HG02610 (cell line): ENCODE data around the gene ZFAND6.
"Not testable (repeated sequence)": the region's sequence is repeated elsewhere in the genome, so short reads cannot be mapped to it uniquely, and the experiment has no call there.

Source experiments
- ATAC-seq: cut with Tn5 transposase; IDR thresholded peaks from one replicate; pipeline ENCODE4 v1.9.1; 2021; ENCODE audit warnings: mild to moderate bottlenecking, moderate library complexity; ENCODE audit not compliant: unreplicated experiment

The ZFAND6 gene

DNA sequence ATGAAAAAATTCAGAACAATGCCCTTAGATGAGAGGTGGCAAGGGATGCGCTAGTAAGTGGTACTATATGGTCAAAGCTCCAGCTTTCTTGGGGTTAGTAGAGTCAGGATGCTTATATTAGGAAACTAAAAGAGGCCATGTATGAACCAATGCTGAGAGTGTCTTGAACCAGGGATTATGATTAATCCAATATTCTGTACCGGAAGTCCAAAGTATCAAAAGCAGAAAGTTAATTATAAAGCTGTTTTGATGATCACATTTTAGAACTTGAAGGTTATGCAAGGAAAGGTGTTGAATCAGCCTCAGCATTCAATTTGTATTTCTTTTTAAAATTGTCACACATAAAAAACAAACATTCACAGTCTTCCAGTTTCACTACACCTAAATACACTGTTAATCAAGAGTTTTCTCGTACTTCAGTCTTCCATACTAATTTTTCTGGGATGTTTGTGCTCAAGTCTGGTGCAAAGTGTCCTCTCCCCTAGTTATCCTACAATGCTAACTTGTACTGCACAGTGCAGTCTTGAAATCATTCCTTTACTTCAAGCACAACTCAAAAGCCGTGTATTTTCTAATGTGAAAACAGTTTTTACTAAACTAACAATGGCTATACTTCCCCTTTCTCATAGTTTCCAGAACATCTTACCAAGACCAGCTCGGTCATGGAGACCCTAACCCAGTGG lies 82.6 kb downstream of the ZFAND6 start:
- no peak for ATAC-seq

DNA sequence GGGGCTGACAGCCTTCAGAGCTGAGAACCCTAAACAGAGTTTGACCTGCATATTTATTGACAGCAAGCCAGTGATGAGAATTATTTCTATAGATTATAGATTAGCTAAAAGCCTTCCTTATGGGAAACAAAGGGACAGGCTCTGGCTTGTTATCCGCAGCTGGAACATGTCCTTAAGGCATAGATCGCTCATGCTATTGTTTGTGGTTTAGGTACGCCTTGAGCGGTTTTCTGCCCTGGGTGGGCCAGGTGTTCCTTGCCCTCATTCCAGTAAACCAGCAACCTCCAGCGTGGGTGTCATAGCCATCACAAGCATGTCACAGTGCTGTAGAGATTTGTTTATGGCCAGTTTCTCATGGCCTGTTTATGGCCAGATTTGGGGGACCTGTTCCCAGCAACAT lies 83.2 kb downstream of the ZFAND6 start:
- ATAC-seq, result no peak

DNA sequence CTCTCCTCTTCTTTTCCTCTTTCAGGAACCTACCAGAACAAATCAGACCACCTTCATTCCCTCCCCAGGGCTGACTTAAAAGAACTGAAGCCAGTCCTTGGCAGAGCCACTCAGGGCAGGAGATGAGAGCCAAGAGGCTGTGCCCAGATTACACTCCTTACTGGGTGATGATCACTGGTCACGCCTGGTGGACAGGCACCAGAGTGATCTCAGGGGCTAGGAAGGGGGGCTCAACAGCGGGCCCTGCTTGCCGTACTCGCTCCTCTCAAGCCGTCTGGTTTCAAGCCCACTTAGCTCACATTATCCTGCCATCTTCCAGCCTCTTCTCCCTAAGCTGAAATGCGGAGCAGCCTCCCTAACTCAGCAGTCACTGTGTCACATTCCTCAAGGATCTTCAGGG lies 91.7 kb downstream of the ZFAND6 start:
- no peak for ATAC-seq

DNA sequence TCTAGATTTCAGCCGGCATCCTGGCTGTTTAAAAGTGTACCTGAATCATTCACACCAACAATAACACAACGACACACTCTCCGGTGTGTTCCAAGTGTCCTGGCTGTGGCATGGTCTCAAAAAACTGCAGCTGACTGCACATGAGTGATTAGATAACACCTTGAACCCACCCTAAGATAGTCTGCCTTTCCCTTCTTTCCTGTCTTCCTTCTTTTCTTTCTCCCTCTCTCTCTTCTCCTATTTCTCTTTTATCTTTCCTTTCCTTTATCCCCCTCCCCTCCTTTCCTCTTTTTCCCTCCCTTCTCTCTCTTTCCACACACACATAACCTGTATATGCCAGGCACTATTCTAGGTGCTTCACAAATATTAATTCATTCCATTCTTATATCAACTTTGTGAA lies 92.1 kb downstream of the ZFAND6 start:
- ATAC-seq, result no peak

DNA sequence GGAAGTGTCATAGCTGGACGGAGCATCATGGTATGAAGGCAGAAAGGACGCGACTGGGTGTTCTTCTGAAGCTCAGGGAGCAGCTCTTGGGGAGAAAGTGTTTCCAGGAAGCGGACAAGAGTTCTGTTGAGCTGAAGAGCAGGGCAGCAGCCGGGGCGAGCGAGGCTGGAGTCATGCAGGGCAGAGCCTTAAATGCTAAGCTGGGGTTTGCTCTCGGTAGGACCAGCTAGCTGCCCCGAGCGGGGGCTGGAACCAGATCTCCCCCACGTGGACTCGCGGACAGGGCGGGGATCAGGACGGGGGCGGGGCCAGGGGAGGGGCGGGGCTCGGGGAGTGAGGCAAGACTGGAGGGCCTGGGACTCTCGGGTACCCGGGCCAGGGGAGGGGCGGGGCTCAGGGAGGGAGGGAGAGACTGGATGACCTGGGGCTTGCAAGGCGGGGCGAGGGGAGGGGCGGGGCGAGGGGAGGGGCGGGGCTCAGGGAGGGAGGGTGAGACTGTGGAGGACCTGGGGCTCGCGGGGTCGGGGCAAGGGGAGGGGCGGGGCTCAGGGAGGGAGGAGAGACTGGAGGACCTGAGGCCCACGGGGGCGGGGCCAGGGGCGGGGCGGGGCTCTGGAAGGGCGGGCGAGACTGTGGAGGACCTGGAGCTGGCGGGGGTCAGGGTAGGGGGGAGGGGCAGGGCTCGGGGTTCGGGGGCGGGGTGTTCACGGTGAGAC lies 92.9 kb downstream of the ZFAND6 start:
- ATAC-seq, result peak; percentile 52

DNA sequence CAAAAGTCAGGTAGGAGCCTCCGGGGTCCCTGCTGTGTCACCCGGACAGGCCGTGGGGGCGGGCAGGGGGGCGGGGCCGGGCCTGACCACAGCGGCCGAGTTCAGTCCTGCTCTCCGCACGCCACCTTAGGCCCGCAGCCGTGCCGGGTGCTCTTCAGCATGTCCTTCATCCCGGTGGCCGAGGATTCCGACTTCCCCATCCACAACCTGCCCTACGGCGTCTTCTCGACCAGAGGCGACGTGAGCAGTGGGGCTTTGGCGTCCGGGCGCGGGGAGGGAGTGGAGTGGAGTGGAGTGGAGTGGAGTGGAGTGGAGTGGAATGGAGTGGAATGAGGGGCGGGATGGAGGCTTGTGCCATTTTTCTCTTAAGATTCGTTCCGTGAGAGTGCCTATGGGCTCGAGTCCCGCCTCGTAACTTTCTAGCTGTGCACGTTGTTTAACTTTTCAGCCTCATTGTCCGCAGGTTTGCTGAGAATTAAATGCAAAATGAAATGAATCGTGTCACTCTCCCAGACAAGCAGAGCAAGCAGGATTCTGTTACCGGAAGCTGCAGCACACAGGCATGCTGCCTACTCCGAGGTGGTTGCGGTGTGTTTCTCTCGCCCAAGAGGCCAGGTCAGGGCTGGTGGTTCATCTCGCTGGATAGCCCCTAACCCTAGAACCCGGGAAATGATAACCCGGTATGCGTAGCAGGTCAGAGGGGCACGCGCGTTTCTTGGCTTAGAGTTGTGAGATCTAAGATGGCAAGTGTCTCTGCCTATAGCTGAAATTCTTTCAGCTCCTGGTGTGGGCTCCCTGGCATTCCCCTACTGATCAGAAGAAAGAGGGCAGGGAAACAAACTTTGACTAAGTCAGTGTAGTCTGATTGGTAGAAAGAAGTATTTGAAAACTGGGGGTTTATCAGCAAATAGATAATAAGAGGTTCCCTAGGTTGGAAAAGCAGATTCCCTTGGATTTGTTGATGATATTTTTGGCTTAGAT lies 93.7 kb downstream of the ZFAND6 start, which contains the start of gene FAH:
FAH (plus strand) TSS at position 104 of the 981 bp plus-strand sequence; CDS start at position 160, 56 bp downstream.
- ATAC-seq, result peak; percentile 35

DNA sequence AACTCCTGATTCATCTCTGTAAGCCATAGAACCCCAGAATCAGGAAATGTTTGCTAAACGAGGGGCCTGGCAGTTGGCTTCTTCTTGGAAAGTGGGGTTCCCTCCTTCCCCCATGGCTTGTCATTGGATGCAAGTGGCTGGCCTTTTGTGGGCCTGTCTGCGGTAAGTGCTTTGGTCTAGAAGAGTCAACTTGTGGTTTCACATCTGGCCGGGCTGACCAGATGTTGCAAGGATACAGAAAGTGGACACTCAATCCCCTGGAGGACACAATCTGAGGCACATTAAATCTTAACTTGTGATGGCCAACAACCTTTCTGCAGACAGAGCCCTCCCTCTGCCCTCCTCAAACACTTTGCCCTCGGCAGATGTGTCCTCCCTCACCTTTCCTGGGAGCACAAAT lies 94.4 kb downstream of the ZFAND6 start:
- ATAC-seq, result no peak

DNA sequence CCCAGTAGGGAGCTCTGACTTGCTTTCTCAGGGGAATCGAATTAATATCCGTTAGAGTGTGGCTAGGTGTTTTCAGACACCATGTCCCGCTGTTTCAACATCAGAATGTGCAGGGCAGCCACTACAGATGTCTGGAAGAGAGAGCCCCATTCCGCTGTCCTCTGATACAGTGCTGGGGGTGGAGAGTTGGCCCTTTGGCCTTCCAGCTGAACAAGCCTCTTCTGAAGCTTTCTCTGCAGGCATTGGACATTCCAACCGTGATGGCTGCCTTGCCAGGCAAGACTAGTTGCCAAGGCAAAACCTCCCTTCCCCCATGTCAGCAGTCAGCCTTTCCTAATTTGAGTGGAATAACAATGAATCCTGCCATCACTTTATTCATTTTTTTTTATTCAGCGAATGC lies 94.9 kb downstream of the ZFAND6 start:
- no peak for ATAC-seq

DNA sequence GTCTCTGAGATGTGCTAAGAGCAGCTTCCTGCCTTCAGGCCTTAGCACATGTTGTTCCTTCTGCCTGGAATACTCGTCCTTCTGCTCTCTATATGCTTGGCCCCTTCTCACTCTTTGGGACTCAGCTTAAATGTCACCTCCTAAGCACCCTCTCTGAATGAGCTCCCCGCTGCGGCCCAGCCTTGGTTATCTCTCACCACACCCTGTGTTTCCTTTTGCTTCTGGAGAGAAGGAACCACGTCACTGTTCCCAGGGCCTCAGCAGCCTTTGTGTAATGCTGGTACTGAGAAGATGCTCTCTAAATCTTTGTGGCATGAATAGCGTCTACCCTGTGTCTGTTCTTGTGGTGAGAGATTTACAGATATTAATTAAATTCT lies 95.5 kb downstream of the ZFAND6 start:
- no peak for ATAC-seq

DNA sequence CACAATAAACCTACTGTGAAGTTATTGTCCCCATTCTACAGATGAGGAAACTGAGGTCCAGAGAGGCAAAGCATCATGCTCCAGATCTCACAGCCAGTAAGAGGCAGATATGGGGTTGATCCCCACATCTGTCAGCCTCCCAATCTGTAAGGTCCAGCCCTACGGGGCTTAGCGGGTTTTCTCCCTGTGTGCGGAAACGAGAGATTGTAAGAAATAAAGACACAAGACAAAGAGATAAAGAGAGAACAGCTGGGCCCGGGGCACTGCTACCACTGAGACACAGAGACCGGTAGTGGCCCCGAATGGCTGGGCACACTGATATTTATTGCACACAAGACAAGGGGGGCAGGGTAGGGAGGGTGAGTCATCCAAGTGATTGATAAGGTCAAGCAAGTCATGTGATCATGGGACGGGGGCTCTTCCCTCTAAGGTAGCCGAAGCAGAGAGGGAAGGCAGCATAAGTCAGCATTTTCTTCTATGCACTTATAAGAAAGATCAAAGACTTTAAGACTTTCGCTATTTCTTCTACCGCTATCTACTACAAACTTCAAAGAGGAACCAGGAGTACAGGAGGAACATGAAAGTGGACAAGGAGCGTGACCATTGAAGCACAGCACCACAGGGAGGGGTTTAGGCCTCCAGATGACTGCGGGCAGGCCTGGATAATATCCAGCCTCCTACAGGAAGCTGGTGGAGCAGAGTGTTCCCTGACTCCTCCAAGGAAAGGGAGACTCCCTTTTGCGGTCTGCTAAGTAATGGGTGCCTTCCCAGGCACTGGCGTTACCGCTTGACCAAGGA lies 96.1 kb downstream of the ZFAND6 start:
- not testable (repeated sequence) for ATAC-seq

DNA sequence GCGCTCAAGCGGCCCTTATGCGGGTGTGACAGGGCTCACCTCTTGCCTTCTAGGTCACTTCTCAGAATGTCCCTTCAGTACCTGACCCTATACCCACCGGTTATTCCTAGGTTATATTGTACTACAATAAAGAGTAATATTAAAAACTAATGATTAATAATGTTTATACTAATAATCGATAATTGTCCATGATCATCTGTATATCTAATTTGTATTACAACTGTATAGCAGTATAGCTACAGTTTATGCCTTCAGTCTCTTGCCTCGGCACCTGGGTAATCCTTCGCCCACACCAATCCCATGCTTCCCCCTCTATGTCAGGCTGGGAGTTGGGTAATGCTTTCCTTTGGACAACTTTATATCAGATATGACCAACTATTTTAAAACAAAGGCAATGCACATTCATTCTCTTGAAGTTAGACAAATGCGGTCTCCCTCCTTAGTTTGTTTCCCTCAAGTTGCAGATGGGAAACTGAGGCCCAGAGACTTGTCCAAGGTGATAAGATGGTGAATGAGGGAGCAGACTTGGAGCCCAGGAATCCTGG lies 96.8 kb downstream of the ZFAND6 start:
- no peak for ATAC-seq

DNA sequence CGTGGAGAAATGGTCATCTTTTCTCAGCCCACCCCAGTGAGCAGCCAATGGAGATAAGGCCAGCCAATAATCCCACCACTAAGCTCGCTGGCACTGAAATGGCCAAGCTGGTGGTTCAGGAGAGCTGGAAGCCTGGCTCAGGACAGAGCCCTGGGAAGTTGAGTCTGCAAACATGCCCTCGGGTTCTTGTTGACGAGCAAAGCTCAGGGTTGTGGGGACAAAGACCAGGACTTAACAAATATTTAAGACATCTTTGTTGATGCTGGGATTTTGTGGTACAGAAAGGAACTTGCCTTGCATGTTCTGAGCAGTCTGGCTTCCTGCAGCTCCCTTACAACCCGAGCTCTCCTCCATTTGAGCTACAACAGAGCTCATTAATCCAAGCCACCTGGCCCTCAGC lies 97.7 kb downstream of the ZFAND6 start:
- ATAC-seq, result no peak

DNA sequence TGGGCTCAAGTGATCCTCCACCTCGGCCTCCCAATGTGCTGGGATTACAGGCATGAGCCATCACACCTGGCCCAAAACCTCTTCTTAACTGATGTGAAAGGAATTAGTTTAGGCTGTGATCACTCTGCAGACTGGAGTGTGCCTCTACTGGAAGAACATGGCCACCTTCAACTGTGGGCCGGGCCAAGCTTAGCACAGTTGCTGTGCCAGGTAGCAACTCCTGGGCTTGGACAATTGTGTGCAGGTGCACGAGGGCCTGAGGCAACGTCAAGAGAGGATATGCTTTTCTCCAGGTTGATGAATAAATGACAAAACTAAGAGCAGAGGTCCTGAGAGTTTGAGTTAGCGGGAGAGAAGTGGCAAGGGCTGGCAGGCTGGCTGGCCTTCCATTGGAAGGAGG lies 99.8 kb downstream of the ZFAND6 start:
- no peak for ATAC-seq

DNA sequence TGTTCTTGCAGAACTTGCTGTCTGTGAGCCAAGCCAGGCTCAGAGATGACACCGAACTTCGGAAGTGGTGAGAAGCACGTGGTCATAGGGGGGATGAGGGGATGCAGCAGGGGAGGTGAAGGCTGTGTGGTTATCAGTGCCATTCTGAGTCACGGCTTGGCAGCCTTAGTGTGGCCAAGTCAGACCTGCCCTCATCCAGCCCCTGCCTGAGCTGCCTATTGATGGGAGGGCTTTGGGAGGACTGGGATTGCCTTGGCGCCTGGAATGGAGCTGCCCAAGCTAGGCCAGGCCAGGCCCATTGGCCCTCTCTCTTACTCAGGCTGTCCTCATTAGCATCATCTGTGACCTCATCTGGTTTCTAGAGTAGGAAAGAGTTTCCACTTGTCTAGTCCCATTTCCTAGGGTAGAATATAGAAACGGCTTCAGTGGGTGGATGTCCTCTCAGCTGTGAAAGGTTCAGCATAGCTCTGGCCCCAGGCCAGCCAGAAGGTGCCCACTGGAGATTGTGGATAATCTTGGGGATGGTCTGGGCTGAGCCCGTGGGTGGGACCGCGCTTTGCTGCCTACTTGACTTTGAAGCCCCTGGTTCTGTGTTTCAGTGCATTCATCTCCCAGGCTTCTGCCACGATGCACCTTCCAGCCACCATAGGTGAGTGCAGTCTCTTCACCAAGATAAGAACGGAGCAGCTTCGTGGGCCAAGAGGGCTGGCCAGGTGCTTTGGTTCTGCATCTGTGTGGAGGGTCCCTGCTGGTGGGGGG lies 100.5 kb downstream of the ZFAND6 start:
- no peak for ATAC-seq

DNA sequence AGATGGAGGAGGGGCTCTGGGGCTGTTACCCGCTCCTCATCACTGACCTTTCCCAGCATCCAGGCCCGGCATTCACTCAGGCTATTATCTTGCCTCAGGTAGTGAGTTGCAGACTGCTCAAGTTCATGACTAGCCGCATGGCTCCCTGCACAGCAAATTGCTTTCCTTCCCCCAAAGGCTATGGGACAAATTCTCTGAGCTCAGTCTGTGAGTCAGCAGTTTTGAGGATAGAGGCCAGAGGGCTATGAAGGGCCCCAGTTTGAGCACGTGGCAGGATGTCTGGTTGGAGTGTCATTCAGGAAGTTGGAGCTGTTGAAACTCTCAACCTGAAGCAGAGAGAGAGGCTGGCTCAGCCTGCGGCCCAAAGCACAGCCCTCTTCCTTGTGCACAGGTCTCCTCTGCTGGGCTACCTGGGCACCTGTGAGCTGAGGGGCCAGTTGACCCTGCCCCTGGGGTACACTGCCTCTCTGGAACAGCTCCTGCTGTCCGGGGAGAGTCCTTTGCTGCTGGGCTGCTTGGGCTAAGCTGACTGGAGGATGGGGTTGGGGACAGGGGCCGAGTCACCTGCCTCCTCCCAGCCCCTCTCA lies 101.2 kb downstream of the ZFAND6 start:
- peak; percentile 67 for ATAC-seq

DNA sequence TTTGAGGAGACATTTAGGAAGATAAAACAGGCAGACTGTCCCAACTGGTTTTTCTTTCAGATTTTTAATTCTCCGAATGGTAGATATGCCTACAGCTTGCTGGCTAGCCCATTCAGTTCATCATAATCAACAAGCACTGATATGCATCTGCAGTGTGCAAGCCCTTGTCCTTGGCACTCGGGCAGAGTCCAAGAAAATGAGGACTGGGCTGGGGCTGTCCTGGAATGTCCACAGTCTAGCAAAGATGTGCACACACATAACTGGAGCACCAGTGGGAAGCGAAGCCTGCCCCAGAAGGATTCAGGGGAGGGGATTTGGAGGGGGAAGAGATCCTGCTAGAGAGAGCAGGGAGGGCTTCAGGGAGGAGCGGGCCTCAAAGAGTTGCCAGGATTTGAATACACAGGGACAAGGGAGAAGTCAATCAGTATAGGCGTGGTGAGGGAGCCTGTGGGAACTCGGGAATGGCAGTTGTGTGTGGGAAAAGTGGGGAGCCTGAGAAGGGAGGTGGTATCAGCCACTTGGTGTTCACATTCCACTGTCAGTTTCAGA lies 102.1 kb downstream of the ZFAND6 start:
- ATAC-seq, result no peak

DNA sequence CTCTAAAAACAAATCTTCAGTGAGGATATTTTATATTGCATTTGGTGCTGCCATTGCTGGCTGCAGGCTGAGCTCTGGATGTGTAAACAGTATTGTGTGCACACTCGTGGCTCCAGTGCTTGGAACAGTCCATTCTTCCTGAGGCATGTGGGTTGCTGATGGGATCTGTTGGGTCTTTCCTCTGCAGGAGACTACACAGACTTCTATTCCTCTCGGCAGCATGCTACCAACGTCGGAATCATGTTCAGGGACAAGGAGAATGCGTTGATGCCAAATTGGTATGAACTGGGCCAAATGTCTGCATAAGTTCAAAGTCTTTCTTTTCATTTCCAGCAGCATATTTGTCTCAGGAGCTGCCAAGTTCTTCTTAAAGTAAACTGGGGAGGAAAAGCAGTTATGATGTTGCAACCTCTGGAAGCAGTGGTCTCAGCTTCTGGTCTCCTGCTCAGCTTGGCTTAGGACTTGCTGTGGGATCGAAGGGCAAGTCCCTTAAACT lies 102.6 kb downstream of the ZFAND6 start:
- no peak for ATAC-seq

DNA sequence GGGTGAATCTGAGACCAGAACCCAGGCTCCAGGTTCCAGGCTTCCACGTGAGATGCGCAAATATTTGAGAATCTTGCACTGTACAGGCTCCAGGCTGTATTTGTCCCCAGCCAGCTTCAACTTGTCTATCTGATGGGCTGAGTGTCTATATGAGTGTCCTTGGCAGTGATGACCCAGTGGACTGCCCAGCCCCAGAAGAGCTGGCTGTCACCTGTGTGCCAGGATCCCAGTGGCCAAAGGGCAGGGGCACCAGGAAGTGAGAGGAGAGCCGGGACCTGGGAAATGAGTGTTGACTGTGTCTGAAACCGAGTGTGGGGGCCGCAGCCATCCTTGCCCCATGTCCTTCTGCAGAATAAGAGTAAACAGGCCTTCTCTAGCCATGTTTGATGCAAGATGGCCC lies 103.7 kb downstream of the ZFAND6 start:
- ATAC-seq, result no peak

DNA sequence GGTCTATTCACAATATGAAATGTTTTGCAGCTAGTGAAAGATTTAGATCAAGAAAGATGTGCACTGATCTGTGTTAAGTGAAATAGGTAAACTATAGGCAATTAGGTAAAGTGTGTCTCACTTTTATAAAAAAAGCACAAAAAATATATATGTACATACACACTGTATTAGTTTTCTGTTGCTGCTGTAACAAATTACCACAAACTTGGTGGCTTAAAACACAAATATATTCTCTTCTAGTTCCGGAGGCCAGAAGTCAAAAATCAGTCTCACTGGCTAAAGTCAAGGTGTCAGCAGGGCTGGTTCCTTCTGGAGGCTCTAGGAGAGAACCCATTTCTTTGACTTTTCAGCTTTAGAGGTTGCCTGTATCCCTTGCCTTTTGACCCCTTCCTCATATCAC lies 104.4 kb downstream of the ZFAND6 start:
- ATAC-seq, result no peak
